Measurements from ENCODE around the gene TMEM92.
"Not testable (repeated sequence)": the region's sequence is repeated elsewhere in the genome, so short reads cannot be mapped to it uniquely, and the experiment has no call there.

Gene TMEM92

DNA sequence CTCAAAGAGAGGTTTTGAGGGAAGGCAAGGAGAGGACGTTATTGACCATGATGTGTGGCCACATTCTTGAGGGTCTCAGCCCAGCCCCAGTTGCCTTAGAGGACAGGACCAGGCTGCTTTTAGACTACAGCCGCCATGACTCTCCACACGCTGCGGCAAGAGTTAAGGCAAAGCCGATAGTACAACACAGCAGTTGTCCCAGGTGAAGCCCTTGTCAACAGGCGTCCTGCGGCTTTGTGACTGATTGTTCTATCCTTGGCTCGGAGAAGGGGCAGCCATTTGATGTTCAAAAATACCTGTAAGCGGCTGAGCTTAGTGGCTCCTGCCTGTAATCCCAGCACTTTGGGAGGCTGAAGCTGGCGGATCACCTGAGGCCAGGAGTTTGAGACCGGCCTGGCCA, 28.8 kb downstream of the TMEM92 start:
- no peak for DNase-seq

GRCh38 chr17:50303596-50303995, 29.3 kb downstream of the TMEM92 start:
- no peak for DNase-seq

- DNase-seq: no peak
These were observed 30.6 kb downstream of the TMEM92 start for GRCh38 chr17:50304781-50305404.

GRCh38 chr17:50307654-50308053, 33.4 kb downstream of the TMEM92 start:
- no peak for DNase-seq

DNA sequence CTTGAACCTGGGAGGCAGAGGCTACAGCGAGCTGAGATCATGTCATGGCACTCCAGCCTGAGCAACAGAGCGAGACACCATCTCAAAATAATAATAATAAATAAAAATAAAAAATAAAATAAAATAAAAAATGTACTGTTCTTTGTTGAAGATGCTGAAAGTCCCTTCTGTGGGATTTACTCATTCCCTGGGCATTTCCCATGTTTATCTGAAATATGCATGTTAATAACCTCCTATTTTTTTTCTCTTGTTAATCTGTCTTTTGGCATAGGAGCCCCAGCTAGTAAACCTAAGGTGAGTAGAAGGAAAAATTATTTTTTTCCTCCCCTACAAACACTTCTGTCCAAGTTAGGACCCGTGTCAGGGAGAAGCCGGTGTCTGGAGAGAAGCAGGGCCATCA, 34.4 kb downstream of the TMEM92 start:
- DNase-seq: no peak

- no peak for DNase-seq
These were observed 36.3 kb downstream of the TMEM92 start for GRCh38 chr17:50310455-50311111.

DNA sequence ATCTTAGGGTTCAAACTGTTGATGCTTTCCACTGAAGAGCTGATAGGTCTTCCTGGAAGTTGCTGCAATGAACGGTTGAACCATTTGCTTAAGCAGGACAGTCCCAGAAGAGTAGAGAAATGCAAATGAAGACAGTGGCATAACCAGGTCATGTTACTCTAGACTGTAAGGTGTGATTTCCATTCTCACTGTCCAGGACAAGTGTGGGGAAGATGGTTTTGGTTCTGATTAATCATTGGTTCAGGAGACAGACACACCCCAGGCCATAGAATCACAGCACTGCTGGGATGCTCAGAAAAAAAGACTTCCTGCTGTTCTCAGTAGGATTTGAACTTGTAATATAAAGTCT, 36.8 kb downstream of the TMEM92 start:
- DNase-seq: no peak

- no peak for DNase-seq
These were observed 37.2 kb downstream of the TMEM92 start for GRCh38 chr17:50311483-50311882.

DNA sequence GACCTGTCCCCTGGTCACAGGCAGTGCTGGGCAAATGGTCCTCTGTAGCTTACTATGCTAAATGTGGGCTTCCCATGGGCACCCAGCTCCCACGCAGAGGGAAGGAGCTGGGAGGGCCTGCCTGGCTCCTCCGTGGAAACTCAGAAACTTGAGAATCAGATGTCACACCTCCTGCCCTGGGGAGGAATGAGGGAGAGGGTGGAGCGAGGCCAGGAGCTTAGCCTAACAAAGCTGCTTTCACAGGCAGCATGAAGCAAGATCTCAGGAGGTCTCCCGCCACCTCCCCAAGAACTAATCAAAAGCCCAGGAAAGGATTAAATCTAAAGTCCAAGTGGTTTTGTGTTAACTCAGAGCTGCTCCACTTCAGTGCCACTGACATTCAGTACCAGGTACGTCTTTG, 38.0 kb downstream of the TMEM92 start:
- no peak for DNase-seq

GRCh38 chr17:50314456-50315011, 40.3 kb downstream of the TMEM92 start:
- DNase-seq: no peak

- no peak for DNase-seq
These were observed 41.8 kb downstream of the TMEM92 start for GRCh38 chr17:50316016-50316587.

DNA sequence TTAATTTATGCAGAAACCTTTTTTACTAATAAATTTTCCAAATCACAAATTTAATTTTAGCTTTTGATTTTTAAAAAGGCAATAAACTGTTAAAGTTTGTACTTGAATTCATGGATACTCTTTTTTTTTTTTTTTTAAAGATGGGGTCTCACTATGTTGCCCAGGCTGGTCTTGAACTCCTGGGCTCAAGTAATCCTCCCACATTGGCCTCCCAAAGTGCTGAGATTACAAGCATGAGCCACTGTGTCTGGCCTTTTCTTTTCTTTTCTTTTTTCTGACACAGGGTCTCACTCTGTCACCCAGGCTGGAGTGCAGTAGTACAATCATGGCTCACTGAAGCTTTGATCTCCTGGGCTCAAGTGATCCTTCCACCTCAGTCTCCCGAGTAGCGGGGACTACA, 42.4 kb downstream of the TMEM92 start:
- DNase-seq: not testable (repeated sequence)

GRCh38 chr17:50317121-50317520, 42.9 kb downstream of the TMEM92 start:
- DNase-seq: no peak

DNA sequence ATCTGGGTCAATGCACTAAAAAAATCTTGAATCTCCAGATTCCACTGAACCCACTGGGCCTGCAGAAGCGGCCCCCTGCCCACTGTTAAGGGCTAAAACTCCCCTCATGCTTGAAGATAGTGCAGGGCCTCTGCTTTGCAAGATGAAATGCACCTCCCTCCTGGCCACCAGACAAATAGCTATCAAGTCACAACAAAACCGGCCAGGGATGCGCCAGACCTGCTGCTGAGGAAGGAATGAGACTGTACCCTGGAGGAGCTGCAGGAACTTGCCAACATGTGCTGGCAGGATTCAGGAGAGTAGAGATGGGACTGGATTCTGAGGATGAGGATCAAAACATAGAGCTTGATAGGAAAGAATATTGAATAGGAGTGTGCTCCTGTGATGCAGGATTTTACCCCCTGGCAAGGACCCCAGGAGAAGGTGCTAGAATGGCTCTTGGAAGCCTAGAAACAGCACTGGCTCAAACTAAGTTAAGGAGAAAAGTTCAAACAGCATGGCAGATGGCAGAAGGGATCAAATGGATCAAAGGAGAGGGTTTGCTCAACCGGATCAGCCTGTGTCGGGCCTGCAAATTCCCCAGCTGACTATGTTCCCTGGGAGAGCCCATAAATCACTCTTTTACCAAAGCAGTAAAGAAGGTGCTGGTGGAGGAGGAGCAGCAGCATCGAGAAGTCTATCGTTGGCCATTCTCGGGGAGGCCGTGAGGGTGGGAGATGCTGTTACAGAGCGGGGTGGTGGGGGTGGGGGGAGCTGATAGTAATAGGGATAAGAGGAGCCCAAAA, 44.4 kb downstream of the TMEM92 start:
- DNase-seq: no peak

- no peak for DNase-seq
These were observed 45.2 kb downstream of the TMEM92 start for GRCh38 chr17:50319306-50320004.

DNA sequence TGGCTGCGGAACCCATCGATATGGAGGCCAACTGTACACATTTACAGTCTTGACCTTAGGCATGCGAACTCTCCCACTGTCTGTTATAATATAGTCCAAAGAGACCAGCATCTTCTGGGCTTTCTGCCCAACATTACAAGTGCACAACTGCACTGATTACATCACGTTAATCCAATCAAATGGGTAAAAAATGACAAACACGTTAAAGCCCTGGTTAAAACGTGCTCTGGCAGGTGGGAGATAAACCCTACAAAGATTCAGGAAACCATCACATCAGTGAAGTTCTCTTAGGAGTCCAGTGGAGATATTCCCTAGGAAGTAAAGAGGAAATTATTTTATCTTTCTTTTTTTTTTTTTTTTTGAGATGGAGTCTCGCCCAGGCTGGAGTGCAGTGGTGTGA, 48.0 kb downstream of the TMEM92 start:
- no peak for DNase-seq

DNA sequence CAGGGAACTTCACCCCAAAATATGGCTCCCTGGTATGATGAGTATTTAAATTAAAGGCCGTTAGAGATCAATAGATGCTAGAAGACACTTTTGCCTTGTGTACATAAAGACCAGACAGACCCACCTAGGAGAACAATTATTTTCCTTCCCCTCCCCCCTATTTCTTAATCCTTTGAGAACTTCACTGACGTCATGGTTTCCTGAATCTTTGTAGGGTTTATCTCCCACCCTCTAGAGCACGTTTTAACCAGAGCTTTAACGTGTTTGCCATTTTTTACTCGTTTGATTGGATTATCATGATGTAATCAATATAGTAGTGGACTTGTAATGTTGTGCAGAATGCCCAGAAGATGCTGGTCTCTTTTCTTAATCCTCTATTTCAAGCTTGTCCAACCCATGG, 48.8 kb downstream of the TMEM92 start:
- DNase-seq: no peak

GRCh38 chr17:50325906-50326305, 51.6 kb downstream of the TMEM92 start:
- no peak for DNase-seq

DNA sequence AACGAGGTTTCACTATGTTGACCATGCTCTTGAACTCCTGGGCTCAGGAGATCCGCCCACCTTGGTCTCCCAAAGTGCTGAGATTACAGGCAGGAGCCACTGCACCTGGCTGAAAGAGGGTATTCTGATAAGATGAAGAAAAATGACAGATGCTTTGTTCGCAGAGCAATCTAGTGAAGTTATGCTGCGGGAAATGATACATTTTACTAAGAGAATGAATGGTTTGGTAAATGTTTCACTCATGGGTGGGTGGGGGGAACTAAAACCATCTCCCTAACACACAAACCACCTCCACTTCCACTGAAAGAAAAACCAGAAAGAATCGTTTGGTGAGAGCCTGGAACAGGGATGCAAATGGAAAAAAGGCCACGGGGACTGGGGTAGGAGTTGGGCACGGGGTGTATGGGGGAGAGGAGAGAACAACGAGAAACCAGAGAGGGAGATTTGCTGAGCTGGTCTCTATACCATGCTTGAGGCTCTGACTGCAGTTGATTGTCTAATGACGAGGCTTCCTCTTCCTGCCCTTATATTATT, 52.6 kb downstream of the TMEM92 start:
- DNase-seq: no peak

DNA sequence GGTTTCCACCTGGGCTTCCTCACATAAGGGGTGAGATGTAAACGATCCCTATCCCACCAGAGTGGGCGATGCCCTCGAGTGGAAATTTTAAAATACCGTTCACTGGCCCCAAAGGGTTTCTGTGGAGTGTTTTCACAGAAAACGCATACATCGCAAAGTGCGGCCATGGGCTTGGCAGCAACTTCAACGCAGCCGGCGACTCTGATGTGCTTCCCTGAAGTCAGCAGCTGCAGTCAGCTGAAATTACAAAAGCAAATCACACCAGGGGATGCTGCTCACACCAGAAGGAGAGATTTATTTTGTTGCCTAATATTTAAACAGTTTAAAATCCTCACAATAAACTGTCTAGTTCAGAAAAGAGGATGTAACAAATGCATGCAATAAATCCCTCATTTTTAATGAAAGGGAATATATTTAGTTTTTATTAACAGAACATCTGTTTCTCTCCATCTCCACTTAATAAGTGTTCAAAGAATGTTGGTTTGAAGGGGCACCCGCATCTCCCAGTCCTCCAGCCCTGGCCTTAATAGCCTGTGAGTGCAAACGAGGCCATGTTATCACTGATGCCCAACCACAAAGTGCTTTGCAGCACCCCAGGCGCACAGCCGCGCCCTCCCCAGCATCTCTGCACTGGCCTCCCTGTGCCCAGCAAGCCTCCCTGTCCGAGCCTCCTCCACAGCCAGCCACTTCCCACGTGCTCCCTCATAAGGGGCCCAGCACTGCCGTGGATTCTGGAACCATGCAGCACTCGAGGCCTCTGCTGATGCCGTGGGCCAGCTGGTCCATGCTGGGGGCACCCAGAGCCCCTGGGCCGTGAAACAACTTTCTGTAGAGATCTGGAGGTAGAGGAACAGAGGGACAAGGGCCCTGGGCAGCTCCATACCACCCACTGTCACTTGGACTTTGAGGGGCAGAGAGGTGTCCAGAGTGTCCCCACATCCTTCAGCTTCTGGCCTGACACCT, 54.4 kb downstream of the TMEM92 start:
- DNase-seq: no peak

- DNase-seq: no peak
These were observed 55.5 kb downstream of the TMEM92 start for GRCh38 chr17:50329716-50330115.
